Glomerular visceral epithelial cell (primary cell): ENCODE measurements around the gene TRIM15.
"Not testable (repeated sequence)": the region's sequence is repeated elsewhere in the genome, so short reads cannot be mapped to it uniquely, and the experiment has no call there.

Experiments used
- DNase-seq: peaks from one replicate; pipeline ENCODE4 v3.0.0-alpha.2; 2016; ENCODE audit errors: extremely low spot score

The TRIM15 gene

DNA sequence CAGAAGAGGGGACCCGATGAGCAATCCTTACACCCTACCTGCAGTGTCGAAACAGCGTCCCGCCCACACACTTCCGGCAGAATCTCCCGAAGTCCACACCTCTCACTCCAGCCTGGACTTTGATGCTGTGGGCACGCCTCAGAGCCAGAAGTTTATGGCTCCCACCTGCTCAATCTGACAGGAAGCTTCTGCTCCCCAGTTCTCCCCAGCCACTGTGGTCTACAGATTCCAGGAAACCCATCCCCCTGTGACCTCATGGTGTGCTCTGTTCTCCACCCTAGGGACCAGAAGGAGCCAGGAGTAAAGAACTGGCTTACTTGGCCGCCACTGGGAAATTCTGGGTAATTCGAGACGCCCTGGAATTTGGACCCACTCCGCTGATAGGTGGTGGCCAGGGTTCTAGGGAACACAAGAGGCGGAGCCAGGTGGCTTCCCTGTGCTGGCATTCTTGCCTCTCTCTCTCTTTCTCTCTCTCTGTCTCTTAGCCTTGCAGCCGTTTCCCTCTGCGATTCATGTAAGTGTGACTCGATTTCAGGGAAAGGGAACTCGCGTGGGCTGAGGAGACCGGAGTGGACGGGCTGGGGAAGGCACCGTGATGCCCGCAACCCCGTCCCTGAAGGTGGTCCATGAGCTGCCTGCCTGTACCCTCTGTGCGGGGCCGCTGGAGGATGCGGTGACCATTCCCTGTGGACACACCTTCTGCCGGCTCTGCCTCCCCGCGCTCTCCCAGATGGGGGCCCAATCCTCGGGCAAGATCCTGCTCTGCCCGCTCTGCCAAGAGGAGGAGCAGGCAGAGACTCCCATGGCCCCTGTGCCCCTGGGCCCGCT lies at the start of gene TRIM15:
Gene TRIM15, plus strand, starts transcription at position 457 of the 828 bp plus-strand sequence. Its CDS starts 139 bp downstream, at position 596.
- no peak for DNase-seq

GRCh38 chr6:30113841-30114240 lies 49.5 kb upstream of the TRIM15 start:
- no peak for DNase-seq

GRCh38 chr6:30116724-30117123 lies 46.6 kb upstream of the TRIM15 start:
- no peak for DNase-seq

- DNase-seq: not testable (repeated sequence)
Observed at GRCh38 chr6:30118691-30119090, 44.7 kb upstream of the TRIM15 start.

DNA sequence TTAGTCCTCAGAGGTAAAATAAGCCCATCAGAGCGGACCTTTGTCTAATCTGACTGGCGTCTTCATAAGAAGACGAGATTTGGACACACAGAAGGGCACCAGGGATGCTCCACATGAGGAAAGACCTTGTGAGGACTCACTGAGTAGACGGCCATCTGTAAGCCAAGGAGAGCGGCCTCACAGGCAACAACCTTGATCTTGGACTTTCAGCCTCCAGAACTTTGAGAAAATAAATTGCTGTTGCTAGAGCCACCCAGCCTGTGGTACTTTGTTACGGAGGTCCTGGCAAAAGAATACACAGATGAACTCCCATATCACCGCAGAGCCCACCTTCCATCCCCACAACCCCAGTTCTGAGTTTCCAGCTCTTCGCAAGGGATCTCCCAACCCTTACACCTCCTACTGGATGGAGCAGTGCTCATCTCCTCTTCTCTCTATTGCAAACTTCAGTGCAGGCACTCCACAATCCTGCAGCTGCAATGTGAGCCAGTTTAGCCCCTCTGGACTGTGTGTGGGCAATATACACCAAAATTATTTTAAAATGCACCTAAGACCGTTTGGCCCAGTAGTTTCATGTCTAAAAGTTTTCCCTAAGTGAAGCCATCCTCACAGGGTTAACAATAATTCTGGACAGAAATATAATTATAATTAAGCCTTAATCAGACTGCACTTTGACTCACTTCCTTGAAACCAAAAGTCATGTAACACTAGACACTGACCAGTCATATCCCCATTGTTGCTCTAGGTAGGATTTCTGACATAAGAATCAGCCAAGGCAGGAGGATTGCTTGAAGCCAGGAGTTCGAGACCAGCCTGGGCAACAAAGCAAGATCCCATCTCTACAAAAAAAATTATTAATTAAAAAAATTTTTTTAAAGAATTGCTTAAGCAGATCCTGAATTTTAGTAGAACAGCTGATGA lies 41.6 kb upstream of the TRIM15 start:
- no peak for DNase-seq

DNA sequence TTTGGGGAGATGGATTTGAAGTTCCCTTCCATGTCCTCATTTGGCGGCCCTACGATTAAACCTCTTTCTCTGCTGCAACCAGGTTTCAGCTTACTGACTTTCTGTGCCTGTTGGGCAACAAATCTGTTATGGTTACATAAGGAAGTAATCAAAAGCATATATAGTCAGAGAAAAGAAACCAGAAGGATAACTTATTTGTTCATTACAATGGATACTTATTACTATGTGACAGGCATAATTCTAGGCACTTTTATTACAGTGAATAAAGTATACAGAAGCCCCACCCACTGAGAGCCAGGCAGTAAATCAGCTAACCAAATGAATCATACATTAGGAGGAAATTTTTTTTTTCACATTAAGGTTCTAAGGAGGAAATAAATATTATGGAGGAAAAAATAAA lies 40.8 kb upstream of the TRIM15 start:
- DNase-seq: no peak

DNA sequence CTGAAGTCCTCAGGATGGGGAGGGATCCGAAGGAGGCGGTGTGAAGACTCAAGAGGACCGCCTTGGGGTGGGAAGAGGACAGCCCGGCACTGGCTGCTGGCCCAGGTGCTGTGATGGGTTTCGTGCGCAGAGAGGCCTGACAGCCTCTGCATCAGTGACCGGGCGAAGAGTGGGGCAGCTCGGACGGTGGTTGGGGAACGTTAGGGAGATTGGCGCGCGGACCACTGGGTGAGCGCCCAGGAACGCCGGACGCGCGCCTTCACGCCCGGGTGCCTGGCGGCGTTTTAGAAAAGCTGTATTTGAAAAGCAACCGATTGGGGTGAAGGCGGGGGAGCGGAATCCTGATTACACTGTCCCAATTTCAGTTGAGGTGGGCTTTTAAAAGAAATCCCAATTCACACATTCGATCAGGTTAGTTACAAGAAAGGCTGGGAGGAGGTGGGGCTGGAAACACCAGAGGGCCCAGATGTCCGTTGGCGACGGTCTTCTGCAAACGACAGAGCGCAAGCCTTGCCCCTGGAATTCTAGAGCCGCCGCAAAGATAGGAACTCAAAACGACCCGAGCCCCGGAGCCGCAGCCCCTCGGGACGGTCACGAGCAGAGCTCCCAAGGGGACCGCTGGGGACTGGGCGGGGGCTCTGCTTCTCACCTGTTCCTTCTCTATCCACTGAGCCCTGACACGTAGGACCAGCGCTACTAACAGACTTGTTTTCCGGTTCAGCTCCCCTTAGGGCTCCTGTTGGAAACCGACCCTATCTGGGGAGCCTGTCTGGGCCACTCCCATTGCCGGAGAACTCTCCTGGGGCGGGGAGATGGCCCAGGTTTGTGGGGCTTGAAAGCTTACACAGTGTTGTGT lies 35.9 kb upstream of the TRIM15 start:
- DNase-seq: no peak

DNA sequence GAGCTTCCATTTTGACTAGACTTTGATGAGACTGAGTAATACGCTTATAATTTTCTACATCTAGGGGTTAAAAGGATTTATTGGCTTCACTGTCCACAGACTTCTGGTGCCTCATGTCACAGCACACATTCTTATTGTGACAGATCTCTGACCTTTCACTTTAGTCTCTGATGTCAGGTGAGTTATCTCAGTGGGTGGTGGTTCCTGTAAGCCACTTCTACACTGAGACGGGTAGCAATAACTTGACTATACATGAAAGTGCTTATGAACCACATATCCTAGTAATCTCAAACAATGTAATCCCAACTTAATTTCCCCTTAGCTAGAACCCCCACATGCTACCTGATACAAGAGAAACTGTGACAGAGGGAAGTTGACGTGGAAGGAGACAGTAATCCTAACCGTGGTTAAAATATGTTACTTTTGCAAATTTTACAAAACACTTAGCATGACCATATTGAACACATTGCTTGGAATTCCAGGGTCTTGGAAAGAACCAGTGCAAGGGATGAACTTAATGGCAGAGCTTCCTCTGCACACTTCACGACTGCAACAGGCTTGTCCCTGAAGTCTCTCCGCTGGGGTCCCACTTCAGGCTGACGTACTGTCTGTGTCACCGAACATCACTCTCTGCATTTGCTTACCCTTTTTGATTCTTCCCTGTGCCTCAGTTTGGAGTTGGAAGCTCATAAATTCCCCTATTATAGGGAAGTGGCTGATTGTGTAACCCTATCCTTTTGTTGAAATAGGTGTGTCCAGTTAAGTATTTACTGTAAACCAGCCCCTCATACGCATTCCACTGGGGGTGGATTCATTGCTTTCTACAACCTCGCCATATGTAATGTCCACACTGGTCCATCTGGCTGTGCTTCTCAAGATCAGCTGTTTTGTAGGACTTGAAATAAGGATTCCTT lies 33.8 kb upstream of the TRIM15 start:
- DNase-seq: no peak

DNA sequence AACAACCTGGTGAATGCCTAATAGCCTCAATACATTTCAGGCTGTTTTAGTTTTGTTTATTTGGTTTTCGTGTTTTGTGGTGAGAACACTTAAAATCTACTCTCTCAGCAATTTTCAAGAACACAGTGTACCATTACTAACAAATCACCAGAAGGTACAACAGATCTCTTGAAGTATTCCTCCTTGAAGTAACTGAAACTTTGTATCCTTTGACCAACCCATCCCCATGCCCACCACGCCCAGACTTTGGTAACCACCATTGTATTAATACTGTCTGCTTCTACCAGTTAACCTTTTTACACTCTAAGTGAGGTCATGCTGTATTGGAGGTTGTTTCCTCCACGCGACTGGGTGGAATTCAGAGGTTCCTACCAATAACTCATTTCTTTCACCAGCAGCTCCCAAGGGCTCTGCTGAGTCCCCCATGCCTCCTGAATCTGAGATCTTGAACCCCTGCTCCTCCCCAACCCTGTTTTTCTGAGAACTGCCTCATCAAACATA lies 33.1 kb upstream of the TRIM15 start:
- no peak for DNase-seq

GRCh38 chr6:30130887-30131862 lies 32.2 kb upstream of the TRIM15 start:
- DNase-seq: peak; percentile 78

DNA sequence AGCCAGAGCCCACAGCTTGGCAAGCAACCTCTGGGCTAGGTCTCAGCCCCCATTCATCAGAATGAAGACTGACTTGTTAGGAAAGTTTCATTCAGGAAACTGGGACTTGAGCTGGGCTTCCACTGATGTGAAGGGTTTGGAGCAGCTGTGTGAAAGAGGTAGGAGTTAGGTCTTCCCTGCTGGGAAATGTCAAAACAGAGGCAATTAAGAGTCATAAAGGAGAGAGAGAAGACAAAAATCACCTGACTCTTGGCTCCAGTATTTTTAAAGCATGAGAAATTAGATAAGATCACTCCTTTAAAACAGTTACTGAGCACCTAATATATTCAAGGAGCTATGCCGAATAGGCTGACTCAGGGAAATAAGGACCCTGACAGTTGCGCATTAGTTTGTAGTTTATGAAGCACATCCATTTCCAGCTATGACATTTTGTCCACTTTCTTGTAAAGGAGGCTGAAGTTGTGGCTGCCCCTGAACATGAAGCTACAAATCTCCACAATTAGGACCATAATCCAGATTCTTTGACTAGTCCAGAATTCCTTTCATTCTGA lies 31.3 kb upstream of the TRIM15 start:
- no peak for DNase-seq

- DNase-seq: no peak
Observed at GRCh38 chr6:30135147-30135546, 28.2 kb upstream of the TRIM15 start.

GRCh38 chr6:30135757-30136156 lies 27.6 kb upstream of the TRIM15 start, which contains the start of gene TRIM40:
Gene TRIM40, plus strand, starts transcription at chr6:30136140. Its CDS starts 897 bp downstream, at chr6:30137037.
- DNase-seq: no peak

DNA sequence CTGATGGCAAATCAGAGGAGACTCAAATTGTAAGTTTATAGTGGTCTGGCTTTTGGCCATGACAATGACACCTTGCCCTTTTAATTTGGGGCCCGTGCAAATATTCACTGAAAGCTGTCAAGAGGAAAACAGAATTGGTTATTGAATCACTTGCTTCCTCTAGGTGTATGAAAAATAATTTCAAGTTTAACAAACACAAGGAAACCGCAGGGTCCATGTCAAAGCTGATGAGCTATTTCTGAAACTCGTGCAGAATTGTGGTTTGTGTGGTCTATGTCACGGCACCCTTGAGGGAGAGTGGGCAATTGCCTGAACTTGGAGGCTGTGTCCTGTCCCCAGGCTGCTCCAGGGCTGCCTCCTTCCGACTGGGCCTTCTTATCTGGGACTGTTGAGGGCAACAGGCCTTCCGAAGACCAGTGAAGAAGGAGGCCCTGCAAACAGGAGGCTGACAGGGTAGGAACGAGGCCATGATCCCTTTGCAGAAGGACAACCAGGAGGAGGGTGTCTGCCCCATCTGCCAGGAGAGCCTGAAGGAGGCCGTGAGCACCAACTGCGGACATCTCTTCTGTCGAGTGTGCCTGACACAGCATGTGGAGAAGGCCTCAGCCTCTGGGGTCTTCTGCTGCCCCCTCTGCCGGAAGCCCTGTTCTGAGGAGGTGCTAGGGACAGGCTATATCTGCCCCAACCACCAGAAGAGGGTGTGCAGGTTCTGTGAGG lies 26.6 kb upstream of the TRIM15 start:
- no peak for DNase-seq

DNA sequence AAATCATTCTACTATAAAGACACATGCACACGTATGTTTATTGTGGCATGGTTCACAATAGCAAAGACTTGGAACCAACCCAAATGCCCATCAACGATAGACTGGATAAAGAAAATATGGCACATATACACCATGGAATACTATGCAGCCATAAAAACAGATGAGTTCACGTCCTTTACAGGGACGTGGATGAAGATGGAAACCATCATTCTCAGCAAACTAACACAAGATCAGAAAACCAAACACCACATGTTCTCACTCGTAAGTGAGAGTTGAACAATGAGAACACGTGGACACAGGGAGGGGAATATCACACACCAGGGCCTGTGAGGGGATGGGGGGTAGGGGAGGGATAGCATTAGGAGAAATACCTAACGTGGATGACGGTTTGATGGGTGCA lies 23.1 kb upstream of the TRIM15 start:
- not testable (repeated sequence) for DNase-seq

GRCh38 chr6:30142665-30143064 lies 20.7 kb upstream of the TRIM15 start:
- no peak for DNase-seq

GRCh38 chr6:30143780-30144179 lies 19.6 kb upstream of the TRIM15 start:
- DNase-seq: no peak

DNA sequence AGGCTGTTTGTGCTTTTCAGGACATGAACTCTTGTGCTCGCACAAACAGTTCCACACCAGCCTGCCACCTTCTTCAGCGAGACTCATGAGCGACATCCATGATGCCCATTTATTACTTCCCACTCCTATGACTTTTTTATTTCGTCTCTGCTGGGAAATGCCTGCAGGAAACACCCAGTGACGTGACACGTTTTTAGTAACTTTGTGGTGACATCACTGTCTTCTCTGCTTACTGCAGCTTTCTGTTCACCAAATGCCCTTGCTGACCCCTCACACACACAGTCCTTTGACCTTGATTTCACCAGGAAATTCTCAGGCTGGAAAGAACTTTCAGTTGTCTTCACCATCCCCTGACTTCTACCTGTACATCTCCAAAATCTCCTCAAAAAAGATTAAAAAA lies 18.5 kb upstream of the TRIM15 start:
- DNase-seq: no peak
